OCI-M2 (cell line): ENCODE results near the gene CCDC7.
"Not testable (repeated sequence)": the region's sequence is repeated elsewhere in the genome, so short reads cannot be mapped to it uniquely, and the experiment has no call there.

ENCODE experiments used
- DNase-seq: peaks from one replicate; lab custom pipeline; 2025; ENCODE audit not compliant: unreplicated experiment; lab: John Stamatoyannopoulos, UW

CCDC7 gene

GRCh38 chr10:32687546-32687945 is 241.6 kb downstream of the CCDC7 start:
- no peak for DNase-seq

DNA sequence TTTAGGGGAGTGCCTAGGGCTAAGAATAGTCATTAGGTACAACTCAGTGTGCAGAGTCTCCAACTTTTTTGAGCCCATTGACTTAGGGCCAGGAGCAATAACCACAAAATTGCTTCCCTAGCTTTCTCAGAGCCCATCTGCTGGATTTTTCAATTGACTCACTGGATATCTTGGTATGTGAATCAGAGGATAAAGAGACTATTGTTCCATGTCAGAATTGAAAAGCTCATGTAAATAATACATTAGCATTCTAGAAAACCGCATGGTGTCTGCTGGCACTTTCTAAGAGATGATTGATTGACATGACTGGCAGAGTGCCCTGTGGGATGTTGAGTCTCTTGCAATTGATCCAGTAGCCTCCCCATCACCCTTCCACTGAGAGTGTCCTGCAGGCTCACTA is 246.2 kb downstream of the CCDC7 start:
- no peak for DNase-seq

GRCh38 chr10:32693441-32693979 is 247.6 kb downstream of the CCDC7 start:
- no peak for DNase-seq

DNA sequence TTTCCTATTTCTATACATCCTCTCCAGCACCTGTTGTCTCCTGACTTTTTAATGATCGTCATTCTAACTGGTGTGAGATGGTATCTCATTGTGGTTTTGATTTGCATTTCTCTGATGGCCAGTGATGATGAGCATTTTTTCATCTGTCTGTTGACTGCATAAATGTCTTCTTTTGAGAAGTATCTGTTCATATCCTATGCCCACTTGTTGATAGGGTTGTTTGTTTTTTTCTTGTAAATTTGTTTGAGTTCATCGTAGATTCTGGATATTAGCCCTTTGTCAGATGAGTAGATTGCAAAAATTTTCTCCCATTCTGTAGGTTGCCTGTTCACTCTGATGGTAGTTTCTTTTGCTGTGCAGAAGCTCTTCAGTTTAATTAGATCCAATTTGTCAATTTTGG is 253.7 kb downstream of the CCDC7 start:
- not testable (repeated sequence) for DNase-seq

DNA sequence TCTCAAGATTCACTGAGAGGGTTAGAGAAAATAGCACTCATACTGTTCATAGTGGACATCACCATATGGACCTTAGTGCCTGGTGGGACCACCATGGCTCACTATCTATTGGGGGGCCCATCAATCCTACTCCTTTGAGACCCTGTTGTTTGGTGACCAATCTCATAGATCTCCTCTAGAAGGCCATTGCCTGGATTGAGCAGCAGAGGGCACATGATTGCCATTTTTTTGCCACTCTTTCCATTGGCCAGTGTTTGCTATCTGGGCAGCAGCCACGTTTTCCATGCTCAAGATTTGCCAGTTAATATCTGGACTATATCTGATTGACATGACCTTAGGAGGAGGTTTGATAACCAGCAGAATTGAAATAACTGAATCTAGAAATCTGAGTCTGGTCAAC is 267.6 kb downstream of the CCDC7 start:
- DNase-seq = no peak

DNA sequence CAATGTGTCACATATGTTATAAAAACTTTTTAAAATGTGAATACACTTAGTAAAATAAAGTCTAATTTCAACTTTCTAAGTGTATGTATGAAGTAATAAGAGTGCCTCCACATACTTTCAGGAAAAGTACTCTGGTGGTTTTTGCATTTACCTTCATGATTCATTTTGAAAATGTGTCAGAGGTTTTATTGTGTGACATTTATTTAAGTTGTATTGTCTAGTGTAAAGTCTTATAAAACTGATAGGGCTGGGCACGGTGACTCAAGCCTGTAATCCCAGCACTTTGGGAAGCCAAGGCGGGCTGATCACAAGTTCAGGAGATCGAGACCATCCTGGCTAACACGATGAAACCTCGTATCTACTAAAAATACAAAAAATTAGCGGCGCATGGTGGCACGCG is 285.6 kb downstream of the CCDC7 start:
- DNase-seq = no peak

GRCh38 chr10:32738958-32739357 is 293.0 kb downstream of the CCDC7 start:
- no peak for DNase-seq

DNA sequence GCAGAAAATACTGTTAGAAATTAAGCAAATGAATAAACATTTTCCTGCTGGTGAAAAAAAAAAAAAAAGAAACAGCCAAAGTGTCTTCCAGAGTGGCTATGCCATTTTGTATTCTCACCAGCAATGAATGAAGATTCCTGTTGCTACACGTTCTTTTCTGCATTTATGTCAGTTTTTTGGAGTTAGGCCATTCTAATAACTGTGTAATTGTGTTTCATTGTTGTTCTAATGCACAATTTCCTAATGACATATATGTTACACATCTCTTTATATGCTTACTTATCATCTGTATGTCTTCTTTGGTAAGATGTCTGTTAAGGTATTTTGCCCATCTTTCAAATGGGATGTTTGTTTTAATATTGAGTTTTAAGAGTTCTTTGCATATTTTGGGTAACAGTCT is 298.4 kb downstream of the CCDC7 start:
- no peak for DNase-seq

DNA sequence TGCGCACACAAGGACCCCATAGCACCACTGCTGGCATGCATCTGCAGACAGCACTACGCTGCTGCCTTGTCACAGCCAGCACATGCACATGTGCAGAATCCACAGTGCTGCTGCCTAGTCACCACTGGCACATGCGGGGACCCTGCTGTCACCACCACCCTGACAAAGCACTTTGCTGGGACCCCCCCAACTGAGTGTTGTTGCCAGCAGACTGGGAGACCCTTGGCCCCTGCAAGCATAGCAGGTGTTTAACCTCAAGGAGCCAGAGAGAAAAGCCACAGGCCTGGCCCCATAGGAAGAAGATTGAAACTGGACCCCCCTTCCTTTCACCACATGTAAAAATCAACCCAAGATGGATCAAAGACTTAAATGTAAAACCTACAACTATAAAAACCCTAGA is 300.9 kb downstream of the CCDC7 start:
- no peak for DNase-seq

DNA sequence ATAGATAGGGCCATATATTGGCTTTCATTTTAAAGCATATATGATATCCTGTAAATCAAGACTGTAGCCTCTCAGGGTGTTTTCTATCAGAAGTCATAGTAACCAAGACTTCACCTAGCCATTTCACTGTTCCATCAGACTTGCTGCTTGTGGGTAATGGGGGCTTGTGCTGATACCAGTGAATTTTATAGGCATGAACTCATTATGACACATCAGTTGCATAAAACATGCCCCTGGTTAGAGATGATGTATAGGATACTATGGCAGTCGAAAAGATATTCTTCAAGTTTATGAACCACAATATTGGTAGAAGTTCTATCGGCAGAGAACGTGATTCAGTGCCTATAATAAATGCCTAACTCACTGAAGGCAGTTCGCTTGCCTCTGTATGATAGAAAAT is 305.6 kb downstream of the CCDC7 start:
- no peak for DNase-seq

GRCh38 chr10:32754900-32755299 is 309.0 kb downstream of the CCDC7 start:
- DNase-seq = not testable (repeated sequence)

DNA sequence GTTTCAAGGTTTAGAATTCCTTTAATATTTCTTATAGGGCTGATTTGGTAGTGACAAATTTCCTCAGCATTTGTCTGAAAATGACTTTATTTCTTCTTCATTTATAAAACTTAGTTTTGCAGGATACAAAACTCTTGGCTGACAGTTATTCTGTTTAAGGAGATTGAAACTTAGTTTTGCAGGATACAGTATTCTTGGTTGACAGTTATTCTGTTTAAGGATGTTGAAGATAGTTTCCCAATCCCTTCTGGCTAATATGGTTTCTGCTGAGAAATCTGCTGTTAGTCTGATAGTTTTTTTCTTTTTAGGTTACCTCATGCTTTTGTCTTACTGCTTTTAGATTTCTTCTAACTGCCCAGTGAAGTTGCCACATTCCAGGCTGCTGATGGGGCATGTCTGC is 325.3 kb downstream of the CCDC7 start:
- no peak for DNase-seq

DNA sequence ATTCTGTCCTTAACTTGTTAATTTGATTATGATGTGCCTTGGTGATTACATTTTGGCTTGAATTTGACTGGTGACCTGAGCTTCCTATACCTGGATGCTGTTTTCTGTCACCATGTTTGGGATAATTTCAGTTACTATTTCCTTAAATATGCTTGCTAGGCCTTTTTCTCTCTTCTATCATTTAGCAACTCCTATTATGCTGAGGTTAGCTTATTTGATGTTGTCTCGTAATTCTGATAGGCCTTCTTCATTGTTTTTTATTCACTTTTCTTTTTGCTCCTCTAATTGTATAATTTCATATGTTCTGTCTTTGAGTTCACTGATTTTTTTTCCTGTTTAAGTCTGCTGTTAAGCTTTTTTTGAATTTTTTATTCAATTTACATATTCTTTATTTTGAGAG is 327.2 kb downstream of the CCDC7 start:
- DNase-seq = no peak

DNA sequence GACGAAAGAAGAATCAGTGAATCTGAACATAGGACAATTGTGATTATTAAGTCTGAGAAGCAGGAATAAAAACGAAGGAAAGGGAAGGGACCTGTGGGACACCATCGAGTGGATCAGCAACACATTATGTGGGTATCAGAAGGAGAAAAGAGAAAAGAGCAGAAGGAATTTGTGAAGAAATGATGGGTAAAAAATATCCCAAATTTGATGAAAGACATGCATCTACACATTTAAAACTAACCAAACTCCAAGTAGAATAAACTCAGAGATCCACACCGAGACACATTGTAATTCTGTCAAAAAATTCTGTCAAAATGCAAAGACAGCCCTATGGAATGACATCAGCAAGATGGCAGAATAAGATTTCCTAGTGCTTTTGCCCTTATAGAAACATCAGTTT is 341.0 kb downstream of the CCDC7 start:
- DNase-seq = no peak

GRCh38 chr10:32787690-32788284 is 341.8 kb downstream of the CCDC7 start:
- no peak for DNase-seq

DNA sequence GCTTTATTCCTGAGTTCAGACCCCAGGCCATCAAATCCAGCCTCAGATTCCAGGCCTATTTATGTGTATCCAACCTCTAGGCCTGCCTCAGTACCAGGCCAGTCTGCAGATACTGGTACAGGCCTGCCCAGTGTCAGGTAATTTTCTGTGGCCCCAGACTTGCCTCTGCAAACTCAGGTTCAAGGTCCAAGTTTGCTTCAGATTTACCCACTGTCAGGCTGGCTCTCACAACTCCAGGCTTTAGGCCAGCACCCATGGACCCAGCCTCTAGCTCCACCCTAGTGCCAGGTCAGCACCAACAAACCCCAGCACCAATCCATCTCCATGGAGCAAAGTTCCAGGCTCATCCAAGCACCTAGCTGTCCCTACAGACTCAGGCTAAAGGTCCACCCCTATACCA is 342.4 kb downstream of the CCDC7 start:
- no peak for DNase-seq

GRCh38 chr10:32790483-32790882 is 344.5 kb downstream of the CCDC7 start:
- no peak for DNase-seq

DNA sequence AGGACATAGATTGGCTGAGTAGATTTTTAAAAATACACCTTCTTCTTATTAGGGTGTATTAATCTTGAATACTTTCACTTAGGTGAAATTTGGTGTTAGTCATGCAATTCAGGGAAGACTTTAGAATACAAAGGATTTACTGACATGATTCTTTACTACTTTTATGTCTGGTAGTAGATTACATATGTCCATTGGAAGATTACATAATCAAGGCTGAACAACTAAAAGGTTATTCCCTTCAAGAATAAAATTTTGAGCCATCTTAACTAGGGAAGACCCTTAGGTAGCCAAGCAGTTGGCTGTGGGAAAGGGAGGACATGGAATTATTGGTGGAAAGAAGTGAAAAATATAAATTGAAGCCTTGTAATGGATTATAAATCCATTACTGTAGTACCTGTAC is 347.1 kb downstream of the CCDC7 start:
- DNase-seq = no peak

- DNase-seq = no peak
Measured at GRCh38 chr10:32795598-32796183, 349.8 kb downstream of the CCDC7 start.

DNA sequence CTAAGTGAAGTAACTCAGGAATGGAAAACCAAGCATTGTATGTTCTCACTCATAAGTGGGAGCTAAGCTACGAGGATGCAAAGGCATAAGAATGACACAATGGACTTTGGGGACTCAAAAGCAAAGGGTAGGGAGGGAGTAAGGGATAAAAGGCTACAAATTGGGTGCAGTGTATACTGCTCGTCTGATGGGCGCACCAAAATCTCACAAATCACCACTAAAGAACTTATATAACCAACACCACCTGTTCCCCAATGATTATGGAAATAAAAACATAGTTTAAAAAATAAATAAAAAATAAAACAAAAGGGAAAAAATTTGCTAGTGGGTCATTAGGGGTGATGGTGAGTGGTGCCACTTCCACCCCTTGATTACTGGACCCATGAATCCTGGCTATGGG is 351.5 kb downstream of the CCDC7 start:
- DNase-seq = not testable (repeated sequence)

- no peak for DNase-seq
Measured at GRCh38 chr10:32846974-32847373, 401.0 kb downstream of the CCDC7 start.

GRCh38 chr10:32851301-32851700 is 405.4 kb downstream of the CCDC7 start:
- DNase-seq = no peak

DNA sequence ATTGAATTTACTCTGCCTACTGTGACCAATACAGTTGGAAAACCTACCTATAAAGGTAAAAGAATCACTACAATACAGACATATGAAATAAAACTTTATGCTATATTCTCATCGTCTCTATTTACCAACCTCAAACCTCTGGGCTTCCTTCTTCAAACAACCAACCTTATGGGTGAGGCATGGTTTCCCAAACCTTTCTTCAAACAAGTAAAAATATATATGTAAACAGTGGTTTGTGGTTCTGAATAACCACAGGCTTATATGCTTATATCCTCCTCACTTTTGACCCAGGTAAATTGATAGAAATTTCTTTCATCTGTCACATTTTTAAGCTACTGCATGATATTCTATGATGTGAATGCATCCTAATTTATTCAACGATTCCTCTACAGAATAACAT is 408.5 kb downstream of the CCDC7 start:
- DNase-seq = no peak
